Stimulated activated CD4-positive, alpha-beta T cell treated with anti-CD3 and anti-CD28 coated beads, Interleukin-2, amount 100 ng/mL, for 4 hours (primary cell): Measurements from ENCODE around the gene GALNT10.

Source experiments
- DNase-seq: peaks from one replicate; pipeline ENCODE4 v3.0.0-alpha.2; 2020; ENCODE audit warnings: low read depth

Gene GALNT10

GRCh38 chr5:154380263-154380662, 189.7 kb downstream of the GALNT10 start:
- DNase-seq: no peak

GRCh38 chr5:154384480-154385235, 194.1 kb downstream of the GALNT10 start:
- no peak for DNase-seq

DNA sequence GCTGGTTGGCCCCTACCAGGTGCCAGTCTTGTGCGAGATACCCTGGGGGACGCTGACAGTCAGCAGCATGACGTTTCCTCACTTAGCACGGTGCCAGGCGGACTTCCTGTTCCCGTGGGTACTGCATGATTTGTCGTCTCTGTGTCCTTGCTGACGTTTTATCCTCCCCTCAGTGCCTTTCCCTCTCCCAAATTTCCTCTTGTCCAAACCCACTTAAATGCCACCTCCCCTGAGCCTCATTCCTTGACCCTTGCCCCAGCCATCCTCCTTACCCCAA, 194.6 kb downstream of the GALNT10 start:
- DNase-seq: no peak

DNA sequence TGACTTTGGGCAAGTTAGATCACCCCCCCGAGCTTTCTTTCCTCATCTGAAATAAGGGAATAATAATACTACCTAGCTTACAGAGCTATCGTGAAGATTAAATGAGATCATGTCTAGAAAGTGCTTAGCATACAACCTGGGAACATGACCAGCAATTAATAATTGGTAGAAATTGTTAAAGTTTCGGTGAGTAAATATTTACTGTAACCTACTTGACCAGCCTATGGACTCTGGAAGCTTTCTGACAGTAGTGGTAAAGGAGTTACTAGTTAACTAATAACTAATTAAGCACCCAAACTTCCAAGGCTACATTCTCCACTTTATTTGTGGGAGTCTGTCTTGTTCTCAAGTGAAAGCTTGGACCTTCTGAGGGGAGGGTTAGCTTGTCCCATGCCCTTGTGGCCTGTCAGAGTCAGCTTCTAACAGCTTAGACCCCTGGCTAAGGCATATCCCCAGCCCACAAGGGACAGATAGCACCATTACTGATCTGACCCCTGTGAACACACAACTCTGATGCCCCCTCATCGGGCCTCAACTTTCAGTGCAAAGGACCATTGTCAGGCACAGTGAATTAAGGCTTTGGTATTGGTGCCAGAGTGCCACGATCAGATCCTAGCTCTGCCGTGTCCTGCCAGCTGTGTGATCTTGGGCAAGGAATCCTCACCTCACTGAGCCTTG, 196.6 kb downstream of the GALNT10 start:
- DNase-seq: no peak

DNA sequence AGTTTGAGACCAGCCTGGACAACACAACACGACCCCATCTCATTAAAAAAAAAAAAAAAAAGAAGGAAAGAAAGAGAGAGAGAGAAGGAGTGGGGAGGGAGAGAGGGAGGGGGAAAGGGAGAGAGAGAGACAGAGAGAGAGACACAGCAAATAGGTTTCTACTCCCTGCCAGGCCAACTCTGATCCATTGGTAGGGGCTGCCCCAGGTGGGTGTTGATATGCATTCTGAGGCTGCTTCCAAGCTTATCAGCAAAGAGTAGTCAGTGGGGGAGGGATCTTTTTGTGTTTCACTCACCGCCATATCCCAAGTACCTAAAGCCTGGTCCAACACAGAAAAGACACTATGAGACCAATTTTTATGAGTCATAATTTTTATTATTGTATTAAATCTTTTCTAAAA, 198.3 kb downstream of the GALNT10 start:
- DNase-seq: no peak

DNA sequence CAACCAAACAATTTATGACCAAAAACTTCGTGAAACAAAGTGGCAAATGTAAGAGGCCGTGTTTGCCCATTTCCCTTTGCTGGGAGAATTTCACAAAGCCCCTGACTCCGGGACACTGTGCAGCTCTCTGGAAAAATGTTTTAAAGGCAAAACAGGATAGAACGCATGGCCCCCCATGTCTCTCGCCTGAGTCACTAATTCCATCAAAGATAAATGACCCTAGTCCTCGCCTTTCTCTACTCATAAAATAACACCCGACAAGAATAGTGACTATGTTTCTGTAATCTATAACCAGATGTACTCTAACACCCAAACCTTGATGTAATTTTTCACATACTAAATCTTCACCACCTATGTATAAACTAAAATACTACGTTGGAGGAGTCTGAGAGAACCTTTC, 199.6 kb downstream of the GALNT10 start:
- DNase-seq: no peak

- no peak for DNase-seq
Measured at GRCh38 chr5:154390746-154391359, 200.3 kb downstream of the GALNT10 start.

- DNase-seq: no peak
Measured at GRCh38 chr5:154391788-154392187, 201.3 kb downstream of the GALNT10 start.

GRCh38 chr5:154393850-154394249, 203.3 kb downstream of the GALNT10 start:
- no peak for DNase-seq

DNA sequence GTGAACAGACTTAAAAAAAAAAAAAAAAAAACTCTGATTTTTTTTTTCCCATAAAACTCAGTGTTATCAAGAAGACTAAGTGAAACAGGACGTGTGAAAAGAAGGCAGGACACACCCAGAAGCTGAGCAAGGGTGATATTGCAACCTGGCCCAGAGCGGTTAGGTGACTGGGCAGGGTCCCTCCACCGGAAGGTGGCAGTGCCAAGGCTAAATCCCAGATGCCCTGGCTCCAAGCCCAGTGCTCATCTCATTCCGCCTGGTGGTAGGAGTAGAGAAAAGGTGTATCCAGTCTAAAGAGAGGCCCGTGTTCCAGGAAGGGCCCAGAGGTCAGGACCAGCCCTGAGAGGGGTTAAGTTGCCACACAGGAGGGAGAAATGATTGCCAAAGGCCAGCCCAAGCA, 203.8 kb downstream of the GALNT10 start:
- no peak for DNase-seq

DNA sequence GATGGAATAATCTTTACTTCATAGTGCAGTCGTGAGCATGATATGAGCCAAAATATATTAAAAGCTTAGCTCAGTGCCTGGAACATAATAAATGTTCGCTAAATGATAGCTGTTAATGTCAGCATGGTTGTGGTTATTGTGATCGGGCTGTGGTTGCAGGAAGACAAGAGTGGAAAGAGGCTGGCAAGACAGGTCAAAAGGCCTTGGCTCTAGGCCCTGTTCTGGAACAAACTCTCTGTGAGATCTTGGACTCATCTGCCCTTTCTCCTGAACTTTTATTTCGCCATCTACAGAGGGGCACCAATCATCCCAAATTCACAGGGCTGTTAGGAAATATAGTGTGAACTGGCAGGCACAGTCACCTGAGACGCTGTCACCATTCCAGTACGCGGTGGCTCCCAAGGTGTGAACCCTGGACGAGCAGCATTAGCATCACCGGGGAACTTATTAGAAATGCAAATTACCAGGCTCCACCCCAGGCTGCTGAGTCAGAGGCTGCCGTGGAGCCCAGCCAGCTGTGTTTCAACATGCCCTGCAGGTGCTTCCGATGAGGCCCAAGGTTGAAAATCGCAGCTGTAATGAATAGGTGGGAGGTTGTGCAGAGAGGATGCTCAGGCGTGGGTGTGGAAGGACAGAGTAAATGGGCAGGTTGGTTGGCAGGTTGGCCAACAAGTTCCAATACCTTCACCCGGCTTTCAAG, 205.0 kb downstream of the GALNT10 start:
- DNase-seq: no peak

- no peak for DNase-seq
Measured at GRCh38 chr5:154396128-154396527, 205.6 kb downstream of the GALNT10 start.

GRCh38 chr5:154397652-154398406, 207.3 kb downstream of the GALNT10 start:
- no peak for DNase-seq

- DNase-seq: no peak
Measured at GRCh38 chr5:154400678-154401077, 210.1 kb downstream of the GALNT10 start.

DNA sequence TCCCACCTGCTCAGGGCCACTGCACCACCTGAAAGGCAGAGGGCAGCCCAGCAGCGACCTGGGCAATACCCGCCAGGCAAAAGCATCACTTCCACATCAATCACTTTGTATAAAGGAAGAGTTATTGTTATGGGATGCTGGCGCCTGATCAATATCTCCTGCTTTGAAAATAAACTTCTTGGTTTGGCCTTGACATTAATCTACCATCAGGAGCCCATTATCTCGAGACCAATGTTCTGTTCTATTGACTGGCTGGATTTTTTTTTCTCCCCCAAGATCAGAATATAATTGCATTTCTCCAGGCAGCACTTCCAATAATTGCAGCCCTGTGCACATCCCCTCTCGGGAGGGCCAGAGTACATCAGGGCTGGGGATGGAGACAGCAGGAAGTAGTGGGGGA, 210.8 kb downstream of the GALNT10 start:
- DNase-seq: no peak

GRCh38 chr5:154401931-154402330, 211.4 kb downstream of the GALNT10 start:
- no peak for DNase-seq

DNA sequence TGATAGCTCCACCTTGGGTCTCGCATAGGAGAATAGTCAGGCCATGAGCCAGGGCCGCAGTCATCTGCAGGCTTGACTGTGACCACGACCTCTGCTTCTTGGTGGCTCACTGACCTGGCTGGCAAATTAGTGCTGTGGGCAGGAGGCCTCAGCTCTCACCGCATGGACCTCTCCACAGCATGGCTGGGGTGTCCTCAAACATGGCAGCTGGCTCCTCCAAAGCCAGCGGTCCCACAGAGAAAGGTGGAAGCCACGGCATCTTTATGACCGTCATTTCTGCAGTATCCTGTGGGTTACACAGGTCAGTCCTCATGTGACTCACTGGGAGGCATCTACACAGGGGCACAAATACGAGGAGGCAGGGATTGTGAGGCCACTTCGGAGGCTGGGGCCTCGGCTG, 212.1 kb downstream of the GALNT10 start:
- DNase-seq: no peak

- no peak for DNase-seq
Measured at GRCh38 chr5:154403234-154403633, 212.7 kb downstream of the GALNT10 start.

- DNase-seq: no peak
Measured at GRCh38 chr5:154403776-154404387, 213.3 kb downstream of the GALNT10 start.

- DNase-seq: peak; percentile 51
Measured at GRCh38 chr5:154405078-154405792, 214.7 kb downstream of the GALNT10 start.

DNA sequence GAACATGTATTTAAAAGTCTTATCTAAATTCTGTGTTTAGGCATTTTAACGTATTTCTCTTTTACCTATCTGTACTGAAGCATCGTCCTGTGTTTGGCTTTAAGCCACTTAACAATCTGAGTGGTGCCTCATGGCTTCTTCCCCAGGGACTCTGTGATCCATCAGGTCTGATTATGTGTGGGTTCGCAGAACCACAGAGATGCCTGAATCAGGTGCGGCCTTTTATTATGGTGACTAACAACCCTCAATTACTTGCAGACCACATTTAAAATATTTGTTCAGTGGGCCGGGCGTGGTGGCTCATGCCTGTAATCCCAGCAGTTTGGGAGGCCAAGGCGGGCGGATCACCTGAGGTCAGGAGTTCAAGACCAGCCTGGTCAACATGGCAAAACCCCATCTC, 215.7 kb downstream of the GALNT10 start:
- DNase-seq: no peak
